GM23338 (cell line): Measurements from ENCODE around the gene ZBTB20. TPM values are rescaled to one million over a fixed set of nuclear protein-coding genes. Genes with fewer than 3 reads are reported as not detected.

ENCODE experiments used
- ATAC-seq: fragments of 200-7000 bp; cut with Tn5 transposase; 3 replicates; pipeline ENCODE4 v1.9.1; 2020
- DNase-seq: peaks from one replicate; pipeline ENCODE4 v3.0.0-alpha.2; 2015; ENCODE audit warnings: low spot score
- H2AFZ ChIP-seq: fragments of 200-600 bp; sonication (generic); 2 replicates; pipeline ENCODE4 v1.8.0; 2016; ENCODE audit warnings: antibody characterized with exemption, mild to moderate bottlenecking, moderate library complexity
- H3F3A ChIP-seq: fragments of 200-600 bp; sonication (generic); replicated peaks from 2 replicates; pipeline ENCODE4 v1.8.0; 2017; ENCODE audit warnings: antibody characterized with exemption, mixed run types, low read depth
- H3K27ac ChIP-seq: fragments of 200-600 bp; sonication (generic); 2 replicates; pipeline ENCODE4 v1.6.1; 2016; ENCODE audit warnings: low read depth
- H3K27me3 ChIP-seq: fragments of 200-600 bp; sonication (generic); 2 replicates; pipeline ENCODE4 v1.8.0; 2016; ENCODE audit warnings: mild to moderate bottlenecking, mixed run types, moderate library complexity; ENCODE audit not compliant: insufficient read depth
- H3K36me3 ChIP-seq: fragments of 200-600 bp; sonication (generic); 2 replicates; pipeline ENCODE4 v1.8.0; 2016; ENCODE audit warnings: mild to moderate bottlenecking; ENCODE audit not compliant: insufficient read depth
- H3K4me1 ChIP-seq: fragments of 200-600 bp; sonication (generic); 2 replicates; pipeline ENCODE4 v1.8.0; 2016; ENCODE audit warnings: mild to moderate bottlenecking, moderate library complexity; ENCODE audit not compliant: insufficient read depth
- H3K4me2 ChIP-seq: fragments of 200-600 bp; sonication (generic); 2 replicates; pipeline ENCODE4 v1.7.1; 2017; ENCODE audit warnings: mixed run types
- H3K4me3 ChIP-seq: fragments of 200-600 bp; sonication (generic); 2 replicates; pipeline ENCODE4 v1.6.1; 2016; ENCODE audit warnings: mixed run types
- H3K79me2 ChIP-seq: fragments of 200-600 bp; sonication (generic); replicated peaks from 2 replicates; pipeline ENCODE4 v1.8.0; 2017; ENCODE audit warnings: mild to moderate bottlenecking; ENCODE audit not compliant: insufficient read depth
- H3K9me2 ChIP-seq: fragments of 200-600 bp; sonication (generic); 2 replicates; pipeline ENCODE4 v1.8.0; 2017; ENCODE audit not compliant: insufficient read depth
- H4K20me1 ChIP-seq: fragments of 200-600 bp; sonication (generic); replicated peaks from 2 replicates; pipeline ENCODE4 v1.8.0; 2017; ENCODE audit warnings: mild to moderate bottlenecking; ENCODE audit not compliant: insufficient read depth
- H3K27ac Mint-ChIP-seq: 2 replicates; pipeline ENCODE4 v1.8.0; 2020; ENCODE audit warnings: inconsistent platforms, mild to moderate bottlenecking, moderate library complexity, mixed read lengths
- H3K27me3 Mint-ChIP-seq: 3 replicates; pipeline ENCODE4 v1.8.0; 2022; ENCODE audit warnings: low read depth, mild to moderate bottlenecking, moderate library complexity, mixed read lengths, inconsistent platforms; ENCODE audit not compliant: insufficient read depth, poor library complexity
- H3K36me3 Mint-ChIP-seq: 3 replicates; pipeline ENCODE4 v1.8.0; 2021; ENCODE audit warnings: low read depth, mild to moderate bottlenecking, inconsistent platforms, moderate library complexity, mixed read lengths
- H3K4me1 Mint-ChIP-seq: 3 replicates; pipeline ENCODE4 v1.8.0; 2020; ENCODE audit warnings: mild to moderate bottlenecking, inconsistent platforms, mixed read lengths
- H3K4me3 Mint-ChIP-seq: 3 replicates; pipeline ENCODE4 v1.8.0; 2021; ENCODE audit warnings: moderate library complexity, mild to moderate bottlenecking, inconsistent platforms, mixed read lengths
- H3K9me3 Mint-ChIP-seq: 3 replicates; pipeline ENCODE4 v1.8.0; 2020; ENCODE audit warnings: moderate library complexity, mild to moderate bottlenecking, inconsistent platforms, mixed read lengths
- CREB1 ChIP-seq: fragments of 250-450 bp; sonication (Bioruptor Pico); IDR thresholded peaks from 2 replicates; pipeline ENCODE4 v1.5.0; 2020; ENCODE audit warnings: low read depth, mild to moderate bottlenecking, moderate library complexity
- EZH2phosphoT487 ChIP-seq: fragments of 200-600 bp; sonication (generic); IDR thresholded peaks from one replicate; pipeline ENCODE4 v1.8.1; 2018; ENCODE audit warnings: antibody characterized with exemption; ENCODE audit not compliant: unreplicated experiment
- JUNB ChIP-seq: IDR thresholded peaks from one replicate; pipeline ENCODE4 v1.6.1; 2016; ENCODE audit warnings: antibody characterized with exemption; ENCODE audit not compliant: unreplicated experiment
- NANOG ChIP-seq: IDR thresholded peaks from 2 replicates; pipeline ENCODE4 v1.6.1; 2016; ENCODE audit warnings: antibody characterized with exemption, borderline replicate concordance
- POLR2AphosphoS5 ChIP-seq: IDR thresholded peaks from 2 replicates; pipeline ENCODE4 v1.6.1; 2016; ENCODE audit warnings: antibody characterized with exemption, low read depth
- ZNF114 ChIP-seq: fragments of 250-450 bp; sonication (Bioruptor Pico); IDR thresholded peaks from 2 replicates; pipeline ENCODE4 v1.5.0; 2020; ENCODE audit warnings: mild to moderate bottlenecking, moderate library complexity
- ZNF331 ChIP-seq: fragments of 250-450 bp; sonication (Bioruptor Pico); IDR thresholded peaks from 2 replicates; pipeline ENCODE4 v1.5.0; 2020; ENCODE audit warnings: low read depth, mild to moderate bottlenecking, moderate library complexity
- polyA plus RNA-seq: library from polyadenylated mRNA; unstranded; fragments of >200 nt; fragmentation: Nextera tagmentation; extraction: Ambion mirVana; gene quantifications from 2 replicates; pipeline ENCODE4 v1.2.1, GENCODE V29; 2016
- total RNA-seq: library from RNA; depleted of rRNA; stranded (reverse); fragments of >200 nt; shearing (Covaris generic); gene quantifications from 2 replicates; pipeline ENCODE4 v1.2.3, GENCODE V29; 2014
- TF ChIP-seq, protein P1 (sequence below): IDR thresholded peaks from 2 replicates; pipeline ENCODE4 v1.6.1; 2016; ENCODE audit warnings: antibody characterized with exemption
- TF ChIP-seq, protein P2 (sequence below): IDR thresholded peaks from one replicate; pipeline ENCODE4 v1.6.1; 2018; ENCODE audit warnings: antibody characterized with exemption; ENCODE audit not compliant: unreplicated experiment
- TF ChIP-seq, protein P3 (sequence below), 2 experiments: fragments of 200-600 bp in 1 of 2; sonication (generic) in 1 of 2; conservative IDR thresholded peaks; 2 replicates each; pipeline versions ENCODE4 v1.5.1 to v1.6.1; 2016 to 2017; ENCODE audit warnings: antibody characterized with exemption in 2 of 2, low read depth in 2 of 2, mild to moderate bottlenecking in 2 of 2, moderate library complexity in 1 of 2

ZBTB20 gene
- total and polyA plus RNA-seq, 2 experiments from 2014 or later: 2.0 to 3.3 TPM

DNA sequence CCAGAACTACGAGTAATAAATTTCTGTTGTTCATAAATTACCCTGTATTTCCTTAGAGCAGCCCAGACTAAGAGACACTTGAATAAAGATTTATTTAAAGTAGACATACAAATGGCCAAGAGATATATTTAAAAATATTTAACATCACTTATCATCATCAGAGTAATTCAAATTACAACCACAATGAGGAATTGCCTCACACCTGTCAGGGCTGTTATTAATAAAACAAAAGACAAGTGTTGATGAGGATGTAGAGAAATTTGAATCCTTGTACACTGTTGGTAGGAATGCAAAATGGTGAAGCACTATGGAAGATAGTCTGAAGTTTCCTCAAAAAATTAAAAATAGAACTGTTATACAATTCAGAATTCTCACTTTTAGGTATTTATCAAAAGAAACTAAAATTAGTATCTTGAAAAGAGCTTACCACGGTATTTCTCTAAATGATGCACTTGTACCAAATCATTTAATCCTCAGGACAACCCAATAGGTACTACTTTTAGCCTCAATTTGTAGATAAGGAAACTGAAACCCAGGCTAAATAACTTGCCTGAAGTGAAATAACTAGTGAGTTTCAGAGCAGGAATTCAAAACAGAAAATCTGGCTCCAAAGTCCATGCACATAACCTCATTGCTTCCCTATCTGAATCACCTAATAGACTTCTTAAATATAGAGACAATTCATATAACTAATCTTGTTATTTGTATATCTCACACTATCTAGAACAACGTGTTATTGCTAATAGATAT is 69.4 kb downstream of the ZBTB20 start:
- H4K20me1 ChIP-seq: no peaks in the 10 kb centered on the region
- Mint-ChIP-seq H3K4me1 (no peaks in the 10 kb centered on the region), H3K27me3 (no peaks in the 10 kb centered on the region), H3K27ac (no peak overlapping the region), H3K9me3 (no peaks in the 10 kb centered on the region), H3K36me3 (no peaks in the 10 kb centered on the region), H3K4me3 (no peak overlapping the region)
- TF ChIP-seq JUNB (no peak), POLR2AphosphoS5 (no peak), EZH2phosphoT487 (no peak), ZNF331 (CRISPR knock-in tag) (no peak)
- H2AFZ ChIP-seq: no peak overlapping the region
- H3K79me2 ChIP-seq: no peaks in the 10 kb centered on the region
- no peak overlapping the region for H3K4me3 ChIP-seq
- H3F3A ChIP-seq: no peaks in the 10 kb centered on the region
- H3K4me2 ChIP-seq: no peak overlapping the region
- no peaks in the 10 kb centered on the region for H3K4me1 ChIP-seq
- H3K27ac ChIP-seq: no peak overlapping the region
- no peaks in the 10 kb centered on the region for H3K27me3 ChIP-seq
- no peaks in the 10 kb centered on the region for H3K9me2 ChIP-seq
- ATAC-seq: no peak
- DNase-seq: no peak
- no peaks in the 10 kb centered on the region for H3K36me3 ChIP-seq

DNA sequence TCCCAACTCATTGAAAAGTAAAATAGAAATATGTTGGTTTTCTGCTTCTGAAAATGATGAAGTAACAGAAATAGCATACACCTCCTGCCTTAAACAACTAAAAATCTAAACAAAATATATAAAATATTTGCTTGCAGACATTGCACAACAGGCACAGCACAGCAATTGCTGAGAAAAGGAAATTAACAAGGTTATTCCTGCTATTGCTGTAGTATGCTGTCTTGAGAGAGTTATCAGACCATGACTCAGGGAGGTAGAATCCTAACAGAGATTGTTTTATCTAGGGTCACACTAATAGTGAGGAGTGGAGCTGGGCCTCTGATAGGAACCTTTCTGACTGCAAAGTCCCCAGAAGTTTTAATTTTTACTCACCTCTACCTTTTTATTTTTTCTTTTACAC is 72.6 kb downstream of the ZBTB20 start:
- Histone ChIP-seq H3K4me3 (no peak overlapping the region), H3K27me3 (no peaks in the 10 kb centered on the region), H4K20me1 (no peaks in the 10 kb centered on the region), H3K79me2 (no peaks in the 10 kb centered on the region), H3K9me2 (no peaks in the 10 kb centered on the region), H2AFZ (no peak overlapping the region), H3K4me2 (no peak overlapping the region), H3K4me1 (no peaks in the 10 kb centered on the region), H3K27ac (no peak overlapping the region), H3K36me3 (no peaks in the 10 kb centered on the region), H3F3A (no peaks in the 10 kb centered on the region)
- no peak overlapping the region for H3K27ac Mint-ChIP-seq
- H3K9me3 Mint-ChIP-seq: no peaks in the 10 kb centered on the region
- no peak overlapping the region for H3K4me3 Mint-ChIP-seq
- no peaks in the 10 kb centered on the region for H3K4me1 Mint-ChIP-seq
- DNase-seq: no peak
- no peaks in the 10 kb centered on the region for H3K27me3 Mint-ChIP-seq
- no peak for ATAC-seq
- no peaks in the 10 kb centered on the region for H3K36me3 Mint-ChIP-seq
- TF ChIP-seq EZH2phosphoT487 (no peak), JUNB (no peak), ZNF331 (CRISPR knock-in tag) (no peak), NANOG (no peak), CREB1 (CRISPR knock-in tag) (no peak), ZNF114 (no peak), POLR2AphosphoS5 (no peak)
- TF ChIP-seq, protein P1, sequence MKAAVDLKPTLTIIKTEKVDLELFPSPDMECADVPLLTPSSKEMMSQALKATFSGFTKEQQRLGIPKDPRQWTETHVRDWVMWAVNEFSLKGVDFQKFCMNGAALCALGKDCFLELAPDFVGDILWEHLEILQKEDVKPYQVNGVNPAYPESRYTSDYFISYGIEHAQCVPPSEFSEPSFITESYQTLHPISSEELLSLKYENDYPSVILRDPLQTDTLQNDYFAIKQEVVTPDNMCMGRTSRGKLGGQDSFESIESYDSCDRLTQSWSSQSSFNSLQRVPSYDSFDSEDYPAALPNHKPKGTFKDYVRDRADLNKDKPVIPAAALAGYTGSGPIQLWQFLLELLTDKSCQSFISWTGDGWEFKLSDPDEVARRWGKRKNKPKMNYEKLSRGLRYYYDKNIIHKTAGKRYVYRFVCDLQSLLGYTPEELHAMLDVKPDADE: no peak
- TF ChIP-seq, protein P2, sequence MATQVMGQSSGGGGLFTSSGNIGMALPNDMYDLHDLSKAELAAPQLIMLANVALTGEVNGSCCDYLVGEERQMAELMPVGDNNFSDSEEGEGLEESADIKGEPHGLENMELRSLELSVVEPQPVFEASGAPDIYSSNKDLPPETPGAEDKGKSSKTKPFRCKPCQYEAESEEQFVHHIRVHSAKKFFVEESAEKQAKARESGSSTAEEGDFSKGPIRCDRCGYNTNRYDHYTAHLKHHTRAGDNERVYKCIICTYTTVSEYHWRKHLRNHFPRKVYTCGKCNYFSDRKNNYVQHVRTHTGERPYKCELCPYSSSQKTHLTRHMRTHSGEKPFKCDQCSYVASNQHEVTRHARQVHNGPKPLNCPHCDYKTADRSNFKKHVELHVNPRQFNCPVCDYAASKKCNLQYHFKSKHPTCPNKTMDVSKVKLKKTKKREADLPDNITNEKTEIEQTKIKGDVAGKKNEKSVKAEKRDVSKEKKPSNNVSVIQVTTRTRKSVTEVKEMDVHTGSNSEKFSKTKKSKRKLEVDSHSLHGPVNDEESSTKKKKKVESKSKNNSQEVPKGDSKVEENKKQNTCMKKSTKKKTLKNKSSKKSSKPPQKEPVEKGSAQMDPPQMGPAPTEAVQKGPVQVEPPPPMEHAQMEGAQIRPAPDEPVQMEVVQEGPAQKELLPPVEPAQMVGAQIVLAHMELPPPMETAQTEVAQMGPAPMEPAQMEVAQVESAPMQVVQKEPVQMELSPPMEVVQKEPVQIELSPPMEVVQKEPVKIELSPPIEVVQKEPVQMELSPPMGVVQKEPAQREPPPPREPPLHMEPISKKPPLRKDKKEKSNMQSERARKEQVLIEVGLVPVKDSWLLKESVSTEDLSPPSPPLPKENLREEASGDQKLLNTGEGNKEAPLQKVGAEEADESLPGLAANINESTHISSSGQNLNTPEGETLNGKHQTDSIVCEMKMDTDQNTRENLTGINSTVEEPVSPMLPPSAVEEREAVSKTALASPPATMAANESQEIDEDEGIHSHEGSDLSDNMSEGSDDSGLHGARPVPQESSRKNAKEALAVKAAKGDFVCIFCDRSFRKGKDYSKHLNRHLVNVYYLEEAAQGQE: no peak
- TF ChIP-seq, protein P3, sequence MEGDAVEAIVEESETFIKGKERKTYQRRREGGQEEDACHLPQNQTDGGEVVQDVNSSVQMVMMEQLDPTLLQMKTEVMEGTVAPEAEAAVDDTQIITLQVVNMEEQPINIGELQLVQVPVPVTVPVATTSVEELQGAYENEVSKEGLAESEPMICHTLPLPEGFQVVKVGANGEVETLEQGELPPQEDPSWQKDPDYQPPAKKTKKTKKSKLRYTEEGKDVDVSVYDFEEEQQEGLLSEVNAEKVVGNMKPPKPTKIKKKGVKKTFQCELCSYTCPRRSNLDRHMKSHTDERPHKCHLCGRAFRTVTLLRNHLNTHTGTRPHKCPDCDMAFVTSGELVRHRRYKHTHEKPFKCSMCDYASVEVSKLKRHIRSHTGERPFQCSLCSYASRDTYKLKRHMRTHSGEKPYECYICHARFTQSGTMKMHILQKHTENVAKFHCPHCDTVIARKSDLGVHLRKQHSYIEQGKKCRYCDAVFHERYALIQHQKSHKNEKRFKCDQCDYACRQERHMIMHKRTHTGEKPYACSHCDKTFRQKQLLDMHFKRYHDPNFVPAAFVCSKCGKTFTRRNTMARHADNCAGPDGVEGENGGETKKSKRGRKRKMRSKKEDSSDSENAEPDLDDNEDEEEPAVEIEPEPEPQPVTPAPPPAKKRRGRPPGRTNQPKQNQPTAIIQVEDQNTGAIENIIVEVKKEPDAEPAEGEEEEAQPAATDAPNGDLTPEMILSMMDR (conservative IDR thresholded peaks at IDR 0.05; ENCODE audit: low read depth in 2 of 2): no peak
